RPMI8226 (cell line): ENCODE results near the gene TRPC4.

Source experiments
- DNase-seq: peaks from one replicate; pipeline ENCODE4 v3.0.0-alpha.2; 2015

The TRPC4 gene

DNA sequence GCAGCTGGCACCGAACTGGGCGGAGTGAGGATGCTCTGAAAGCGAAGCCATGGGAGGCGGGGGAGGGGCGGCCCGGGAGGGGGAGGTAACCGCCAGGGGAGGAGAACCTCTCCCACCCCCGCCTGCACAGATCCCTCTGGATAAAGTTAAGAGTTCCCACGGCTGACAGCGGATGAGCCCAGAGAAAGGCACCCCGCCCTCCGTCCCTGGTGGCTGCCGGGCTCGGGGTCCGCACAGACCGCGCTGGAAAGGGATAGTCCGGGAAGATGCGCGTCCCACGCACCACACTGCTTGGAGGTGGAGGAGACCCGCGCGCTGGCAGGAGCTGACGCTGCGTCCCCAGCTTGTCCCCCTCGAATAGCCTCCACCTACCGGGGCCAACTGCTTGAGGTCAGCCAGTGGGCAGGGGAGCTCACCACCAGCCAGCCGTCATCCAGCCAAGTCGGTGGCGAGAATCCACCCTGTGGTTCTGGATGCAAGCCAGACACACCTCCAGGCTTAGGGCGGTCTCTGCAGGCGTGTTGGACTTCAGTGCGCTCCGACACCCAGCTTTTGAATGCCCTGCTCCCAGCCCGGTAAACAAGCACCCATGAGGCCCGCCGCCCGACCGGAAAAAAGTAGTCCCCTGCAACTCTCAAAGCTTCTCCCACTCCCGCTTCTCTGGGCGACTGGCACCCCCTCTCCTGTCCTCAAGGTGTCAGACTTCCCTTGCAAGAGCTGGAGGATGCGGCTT is at the start of gene TRPC4:
Gene TRPC4, minus strand, starts transcription at position 17 of the 733 bp plus-strand sequence. CDS start 86,439 bp downstream, outside the sequence.
- DNase-seq, result no peak

DNA sequence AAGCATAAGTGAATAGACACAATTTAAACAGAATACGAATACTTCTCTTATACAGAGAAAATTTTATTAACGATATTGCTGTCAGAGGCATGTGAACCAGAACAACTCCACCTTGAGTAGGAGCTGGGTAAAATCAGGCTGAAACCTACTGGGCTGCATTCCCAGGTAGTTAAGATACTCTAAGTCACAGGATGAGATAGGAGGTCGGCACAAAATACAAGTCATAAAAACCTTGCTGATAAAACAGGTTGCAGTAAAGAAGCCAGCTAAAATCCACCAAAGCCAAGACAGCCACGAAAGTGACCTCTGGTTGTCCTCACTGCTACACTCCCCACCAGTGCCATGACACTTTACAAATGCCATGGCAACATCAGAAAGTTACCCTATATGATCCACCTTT is 49.2 kb upstream of the TRPC4 start:
- no peak for DNase-seq

DNA sequence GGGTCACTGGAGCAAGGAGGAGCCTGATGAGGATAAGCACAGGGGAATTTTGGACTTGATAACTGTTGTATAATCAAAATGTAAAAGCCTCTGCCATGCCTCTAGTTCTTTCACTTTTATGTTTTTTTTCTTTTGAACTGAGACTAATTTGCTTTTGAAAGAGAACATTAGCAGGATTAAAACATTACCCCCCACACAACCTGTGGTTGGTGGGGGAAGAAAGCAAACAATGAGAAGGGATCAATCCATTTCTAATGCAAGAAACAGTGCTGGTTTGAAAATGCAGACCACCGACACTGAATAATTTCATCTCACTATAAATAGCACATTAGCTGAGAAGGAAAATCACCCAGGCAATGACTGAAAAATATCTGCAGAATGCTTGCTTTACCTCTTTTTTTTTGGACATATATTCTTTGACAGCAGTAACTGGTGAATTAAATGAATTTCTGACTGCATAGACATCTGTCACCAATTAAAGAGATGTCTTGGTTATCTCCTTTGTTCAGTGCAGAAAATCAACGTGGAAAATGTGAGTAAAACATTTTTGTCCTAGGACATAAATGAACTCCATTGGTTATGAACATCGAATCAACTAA is 48.6 kb upstream of the TRPC4 start:
- DNase-seq, result no peak

DNA sequence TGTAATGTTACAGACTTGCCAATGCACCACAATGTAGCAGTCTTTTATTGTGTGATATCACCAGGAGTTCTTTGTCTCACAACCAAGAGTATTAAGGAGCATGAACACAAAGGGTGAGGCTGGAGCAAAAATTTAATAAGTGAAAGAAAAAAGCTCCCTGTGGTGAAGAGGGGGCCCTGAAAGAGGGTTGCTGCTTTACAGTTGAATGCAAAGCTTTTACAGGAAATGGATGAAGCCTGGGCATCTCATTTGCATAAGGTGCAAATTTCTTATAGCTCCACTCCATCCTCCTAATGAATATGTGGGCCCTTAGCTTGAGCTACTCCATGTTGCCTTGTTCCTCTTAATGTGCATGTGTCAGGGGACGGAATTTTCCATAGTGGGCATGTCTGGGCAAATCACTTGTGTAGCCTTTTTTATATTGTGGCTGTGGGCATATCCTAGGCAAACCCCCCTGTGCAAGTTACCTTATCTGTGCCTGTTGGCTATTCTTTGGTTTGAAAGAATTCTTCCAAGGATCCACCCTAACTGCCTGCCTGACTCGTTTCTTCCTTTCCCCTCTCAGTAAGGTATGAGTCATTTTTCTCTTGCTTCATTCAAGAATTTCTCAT is 45.3 kb upstream of the TRPC4 start:
- DNase-seq, result no peak

DNA sequence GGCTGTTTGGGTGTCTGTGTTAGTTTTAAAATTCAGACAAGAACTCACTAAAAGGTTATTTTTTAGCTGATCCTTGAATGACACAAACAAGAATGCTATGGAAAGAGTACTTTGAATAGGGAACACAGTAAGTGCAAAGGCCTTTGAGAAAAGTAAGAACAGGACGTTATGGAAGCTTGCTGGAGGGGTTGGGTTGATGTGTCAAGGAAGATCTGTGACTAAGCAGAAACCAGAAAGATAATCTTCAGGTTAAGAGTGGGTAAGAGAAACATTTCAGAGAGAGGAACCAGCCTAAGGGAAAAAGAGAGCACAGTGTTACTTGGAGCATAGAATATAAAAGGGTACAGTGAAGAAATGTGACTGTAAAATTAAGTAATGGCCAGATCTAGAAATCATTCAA is 41.2 kb upstream of the TRPC4 start:
- no peak for DNase-seq

DNA sequence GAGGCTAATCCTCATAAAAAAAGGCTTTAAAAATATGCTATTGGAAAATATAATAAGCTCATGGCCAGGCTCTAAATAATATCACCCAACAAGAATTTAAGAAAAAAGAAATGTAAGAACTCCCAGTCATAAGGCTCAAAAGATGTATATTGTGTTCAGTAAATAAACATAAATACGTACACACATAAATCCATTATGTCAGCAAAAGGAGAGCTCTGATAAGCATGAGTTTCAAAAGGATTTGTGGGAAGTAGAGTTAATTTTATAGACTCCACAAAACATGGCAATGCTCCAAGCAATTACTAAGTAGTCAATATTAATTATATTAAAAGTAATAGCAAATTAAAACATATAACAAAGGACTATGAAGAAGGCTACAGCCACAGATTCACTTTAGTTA is 37.3 kb upstream of the TRPC4 start:
- no peak for DNase-seq

DNA sequence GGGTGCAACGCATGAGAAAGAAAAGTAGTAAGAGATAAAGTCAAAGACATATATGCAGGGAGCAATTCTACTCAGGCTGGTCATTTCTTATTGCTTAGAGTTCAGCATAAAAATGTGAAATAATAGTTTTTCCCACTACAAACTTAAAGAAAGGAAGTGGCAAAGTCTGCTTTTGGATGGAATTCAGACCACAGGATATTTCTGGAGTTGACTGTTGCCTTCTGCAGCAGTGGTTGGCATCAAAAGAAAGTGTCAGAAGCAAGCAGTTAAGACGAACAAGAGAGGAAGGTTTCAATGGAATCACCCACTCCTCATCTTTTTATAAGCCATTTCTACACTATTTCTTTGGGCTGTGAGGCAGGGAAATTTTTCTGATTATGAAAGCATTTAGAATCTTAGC is 36.2 kb upstream of the TRPC4 start:
- DNase-seq, result no peak

DNA sequence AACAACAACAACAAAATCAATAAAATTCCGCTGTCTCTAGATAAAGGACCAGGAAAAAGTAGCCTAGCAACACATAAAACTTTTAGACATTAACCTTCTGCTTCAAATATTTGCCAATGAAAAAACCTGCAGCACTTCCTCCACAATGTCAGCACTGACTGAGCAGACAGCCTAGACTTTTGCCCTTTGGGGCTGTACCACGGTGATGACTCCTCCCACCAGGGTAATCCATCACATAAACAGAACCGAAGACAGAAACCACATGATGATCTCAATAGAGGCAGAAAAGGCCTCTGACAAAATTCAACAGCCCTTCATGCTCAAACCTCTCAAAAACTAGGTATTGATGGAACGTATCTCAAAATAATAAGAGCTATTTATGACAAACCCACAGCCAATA is 30.2 kb upstream of the TRPC4 start:
- DNase-seq, result no peak

DNA sequence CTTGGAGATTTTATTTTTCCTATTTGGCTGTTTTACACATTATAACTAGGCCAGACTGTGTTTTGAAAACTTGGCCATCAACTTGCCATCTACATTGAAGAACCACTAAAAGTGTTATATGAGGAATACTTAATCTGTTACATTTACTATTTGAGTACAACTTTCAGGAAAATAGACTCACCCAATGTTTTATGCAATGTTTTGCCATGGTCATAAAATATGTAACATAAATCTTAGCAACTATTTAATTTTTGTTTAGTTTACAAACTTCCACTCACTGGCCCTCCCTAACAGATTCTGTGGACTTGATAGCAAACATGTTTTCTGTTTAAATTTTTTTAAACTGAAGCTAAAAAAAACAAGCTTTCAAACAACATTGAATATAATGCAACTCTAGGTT is 23.7 kb upstream of the TRPC4 start:
- DNase-seq, result no peak

DNA sequence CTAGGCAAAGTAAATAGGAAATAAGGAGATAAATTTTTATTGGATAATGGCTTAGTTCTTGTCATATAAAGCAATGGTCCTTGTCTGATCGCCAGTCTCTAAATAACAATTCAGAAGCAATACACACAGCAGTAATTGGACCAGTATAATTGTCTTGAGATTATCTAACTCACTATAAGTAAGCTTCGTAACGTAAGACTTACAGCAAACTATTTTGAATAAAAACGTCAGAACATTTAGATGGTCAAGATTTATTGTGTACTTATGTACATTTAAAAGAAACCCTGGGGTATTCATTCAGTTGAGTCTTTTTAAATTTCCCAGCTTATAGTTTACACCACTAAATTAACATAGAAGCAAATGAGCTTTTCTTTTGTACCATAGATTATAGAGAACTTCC is 20.2 kb upstream of the TRPC4 start:
- no peak for DNase-seq

DNA sequence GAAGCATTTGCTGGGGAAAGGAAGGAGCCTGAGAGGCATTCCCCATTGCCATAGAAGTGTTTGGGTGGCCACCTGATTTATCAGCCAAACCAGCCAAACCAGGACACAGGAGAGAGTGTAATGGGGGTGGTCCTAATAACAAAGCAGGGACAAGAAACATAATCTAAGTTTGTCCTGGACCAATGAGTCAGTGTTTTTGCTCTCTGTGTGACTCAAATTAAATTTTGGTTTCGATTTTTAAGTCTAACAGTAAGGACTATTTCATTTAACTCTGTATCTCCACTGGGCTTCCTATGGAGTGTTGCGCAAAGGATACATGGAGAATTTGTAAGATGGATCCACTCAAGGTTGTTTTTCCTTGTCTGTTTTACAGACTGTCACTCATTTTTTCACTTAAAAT is 19.5 kb upstream of the TRPC4 start:
- no peak for DNase-seq

DNA sequence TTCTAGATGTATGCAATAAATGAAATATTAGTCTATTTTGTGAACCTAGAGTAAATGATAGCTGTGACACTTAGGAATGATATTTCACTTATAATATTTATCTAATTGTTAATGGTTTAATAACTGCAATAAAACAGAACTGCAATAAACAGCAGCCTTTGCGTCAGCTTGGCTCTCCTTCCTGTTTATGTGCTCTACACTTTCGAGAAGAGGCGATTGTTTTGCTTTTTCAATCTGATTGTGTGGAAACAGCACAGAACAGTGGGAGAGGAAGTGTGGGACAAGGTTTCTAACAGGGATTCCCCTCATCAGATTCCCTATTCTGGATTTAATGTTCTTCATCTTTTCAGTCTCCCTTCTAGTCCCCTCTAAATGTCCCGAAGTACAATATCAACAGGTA is 17.3 kb upstream of the TRPC4 start:
- no peak for DNase-seq

DNA sequence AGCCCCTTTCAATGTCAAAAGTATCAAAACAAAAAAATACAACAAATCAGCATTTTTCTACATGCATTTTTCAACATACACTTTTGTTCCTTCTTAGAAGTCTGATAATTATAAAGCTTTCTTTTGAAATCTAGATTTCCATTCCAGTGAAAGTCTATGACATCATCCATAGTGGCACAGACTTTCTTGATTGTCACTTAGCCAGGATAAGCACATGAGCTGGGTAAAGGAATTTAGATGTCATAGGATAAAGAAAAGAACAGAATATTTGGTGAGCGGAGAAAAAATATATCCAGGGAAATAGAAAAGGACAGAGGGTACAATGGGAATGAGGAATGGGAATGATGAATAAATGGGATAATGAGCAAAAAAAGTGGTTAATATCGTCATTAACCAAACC is 15.1 kb upstream of the TRPC4 start:
- no peak for DNase-seq

DNA sequence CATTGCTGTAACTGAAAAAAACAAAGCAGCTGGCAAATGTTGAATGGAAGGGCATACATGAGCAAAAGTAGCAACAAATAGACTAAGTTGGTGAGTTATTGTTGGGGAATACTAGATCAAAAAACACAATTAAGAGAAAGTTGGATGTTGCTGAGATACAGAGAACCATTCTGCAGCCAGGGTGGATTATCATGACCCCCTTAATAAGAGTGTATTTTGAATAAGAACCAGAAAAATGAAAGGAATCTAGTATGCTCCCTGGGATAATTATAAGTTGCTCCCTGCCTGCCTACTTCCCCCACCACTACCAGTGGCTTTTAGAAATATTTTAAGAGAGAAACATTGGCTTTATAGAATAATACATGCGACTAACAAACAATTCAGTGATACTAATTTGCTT is 14.5 kb upstream of the TRPC4 start:
- DNase-seq, result no peak

DNA sequence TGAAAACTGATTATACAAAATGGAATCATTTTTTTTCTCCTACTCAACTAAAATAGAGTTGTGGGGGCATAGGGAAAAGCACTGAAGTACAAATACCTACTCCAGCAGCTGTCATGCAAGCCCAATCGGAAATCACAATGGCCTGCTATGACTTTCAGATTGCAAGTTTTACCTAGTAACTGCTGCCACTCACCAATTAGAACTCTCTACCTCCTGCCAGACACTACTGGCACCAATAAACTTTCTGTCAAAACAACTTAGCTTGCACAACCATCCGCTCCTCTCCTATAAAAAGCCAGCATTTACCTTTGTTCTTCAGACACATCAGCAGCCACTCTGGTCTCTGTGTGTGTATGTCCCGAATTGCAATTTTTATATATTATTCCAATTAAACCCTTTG is 9.3 kb upstream of the TRPC4 start:
- DNase-seq, result no peak

DNA sequence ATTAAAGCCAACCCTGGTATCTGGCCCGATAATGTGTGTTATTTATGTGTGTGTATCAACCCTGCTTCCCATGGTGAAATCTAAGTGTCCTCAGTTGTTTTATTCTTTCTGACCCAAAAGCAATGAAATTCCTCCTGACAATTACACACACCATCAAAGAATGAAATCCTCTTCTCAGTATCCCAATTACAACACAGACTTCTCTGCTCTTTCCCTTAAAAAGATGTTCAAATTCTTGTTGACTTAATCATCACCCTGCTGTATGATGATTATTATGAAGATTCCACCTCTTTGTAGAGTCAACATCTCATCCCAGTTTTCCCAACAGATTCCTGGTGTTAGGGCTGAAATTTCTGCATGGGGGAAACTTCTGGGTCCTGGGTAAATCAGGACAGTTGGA is 8.9 kb upstream of the TRPC4 start:
- no peak for DNase-seq

DNA sequence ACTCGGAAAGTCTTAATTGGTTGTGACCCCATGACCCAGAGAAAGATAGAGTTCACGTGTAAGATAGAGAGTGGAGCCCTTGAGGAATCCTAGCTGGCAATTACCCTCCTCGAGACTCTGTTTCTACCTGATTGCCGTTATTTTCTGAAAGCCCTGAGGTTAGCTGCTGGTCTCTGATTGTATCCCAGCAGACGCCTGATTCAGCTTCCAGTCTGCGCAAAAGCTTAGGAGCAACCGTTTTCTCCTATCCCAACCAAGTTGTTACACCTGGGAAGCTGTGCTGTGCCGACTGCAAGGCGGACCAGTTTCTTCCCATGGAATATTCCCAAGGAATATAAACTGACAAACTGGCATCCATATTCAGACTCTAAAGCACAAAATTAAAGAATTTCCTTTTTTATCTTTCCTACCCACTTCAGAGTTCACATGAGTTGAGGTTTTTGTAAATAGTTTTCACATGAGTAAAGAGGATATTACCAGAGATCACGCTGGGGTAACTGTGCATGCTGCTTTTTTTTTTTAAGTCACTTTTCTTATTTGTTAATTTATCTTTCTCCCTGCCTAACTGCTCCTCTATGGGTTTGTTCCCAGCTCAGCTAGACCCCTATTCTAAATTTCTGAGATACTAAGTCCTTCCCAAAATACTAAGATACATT is 1.5 kb upstream of the TRPC4 start:
- no peak for DNase-seq

DNA sequence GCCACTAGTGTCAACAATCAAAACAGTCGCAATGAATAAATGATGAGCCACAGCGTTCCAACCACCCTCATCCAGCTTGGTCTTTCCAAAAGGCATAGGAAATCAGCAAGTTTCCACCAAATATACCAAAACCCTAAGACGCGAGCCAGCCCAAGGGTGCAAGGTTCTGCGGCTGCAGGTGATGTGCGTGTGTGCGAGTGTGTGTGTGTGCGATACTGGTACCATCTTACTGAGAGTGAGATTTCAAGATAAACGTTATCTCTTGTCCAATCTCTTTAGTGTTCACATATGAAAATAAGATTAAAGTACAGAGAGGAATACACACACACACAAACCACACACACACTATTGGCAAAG is 895 bp upstream of the TRPC4 start:
- no peak for DNase-seq

DNA sequence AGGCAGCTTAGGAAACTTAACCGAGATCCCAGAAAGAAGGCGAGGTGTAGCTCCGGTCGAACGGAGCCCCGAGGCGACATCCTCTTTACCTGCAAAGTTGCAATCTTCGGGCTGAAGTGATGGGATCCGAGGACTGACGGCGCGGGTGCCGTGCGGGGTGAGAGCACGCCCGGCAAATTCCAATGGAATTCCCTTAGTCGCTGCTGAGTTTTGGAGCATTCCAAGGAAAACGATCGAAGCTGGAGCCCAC is 141 bp downstream of the TRPC4 start:
- DNase-seq, result no peak

DNA sequence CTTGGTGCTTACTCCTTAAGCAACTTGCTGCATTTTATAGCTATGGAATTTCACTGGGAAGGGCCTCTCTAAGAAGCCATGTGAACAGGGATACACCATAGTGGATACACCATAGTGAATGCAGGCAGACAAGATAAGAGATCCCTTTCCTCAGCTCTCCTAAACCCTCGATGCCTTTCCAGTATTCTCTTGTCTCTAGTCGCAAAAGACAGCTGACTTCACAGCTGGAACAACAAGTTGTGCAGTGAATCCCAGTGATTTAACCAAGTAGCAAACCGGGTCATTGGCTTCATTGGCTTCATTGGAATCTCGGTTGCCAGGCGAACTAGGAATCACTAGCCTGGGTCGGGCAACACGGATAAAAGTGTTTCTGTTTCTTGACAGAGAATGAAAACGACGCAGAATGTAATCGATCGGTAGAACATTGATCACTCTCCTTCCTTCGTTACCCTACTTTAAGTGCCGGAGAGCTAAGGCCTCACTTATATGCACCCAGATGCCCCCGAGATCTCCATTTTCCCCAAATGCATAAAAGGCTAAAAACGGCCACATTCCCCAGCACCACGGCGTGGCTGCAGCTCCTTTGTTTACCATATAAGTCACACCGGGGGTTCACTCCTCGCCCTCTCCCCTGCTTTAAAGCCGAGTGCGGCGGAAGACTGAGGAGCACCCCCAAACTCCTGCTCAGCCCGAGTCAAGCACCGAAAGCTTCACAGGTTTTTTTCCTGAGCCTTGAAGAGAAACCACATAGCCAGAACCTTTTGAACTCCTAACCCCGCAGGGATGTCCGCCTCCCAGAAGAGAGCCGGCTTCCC is 674 bp downstream of the TRPC4 start:
- DNase-seq, result no peak

DNA sequence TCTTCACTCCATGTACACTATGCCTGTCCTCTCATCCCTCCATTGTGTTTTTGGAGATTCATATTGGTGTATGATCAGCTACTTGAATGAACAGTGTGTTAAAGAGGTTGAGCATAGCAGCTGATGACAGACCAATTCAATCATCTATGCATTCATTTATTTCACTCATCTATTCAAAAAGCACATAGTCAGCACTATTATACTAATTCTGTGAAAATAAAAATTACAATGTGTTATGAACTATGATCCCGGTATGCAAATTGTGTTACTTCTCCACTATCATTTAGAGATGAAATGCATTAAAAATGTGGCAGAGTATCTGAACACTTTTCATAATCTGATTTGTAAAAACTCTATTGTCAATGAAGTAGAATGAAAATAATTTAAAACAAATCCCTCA is 5.9 kb downstream of the TRPC4 start:
- no peak for DNase-seq

DNA sequence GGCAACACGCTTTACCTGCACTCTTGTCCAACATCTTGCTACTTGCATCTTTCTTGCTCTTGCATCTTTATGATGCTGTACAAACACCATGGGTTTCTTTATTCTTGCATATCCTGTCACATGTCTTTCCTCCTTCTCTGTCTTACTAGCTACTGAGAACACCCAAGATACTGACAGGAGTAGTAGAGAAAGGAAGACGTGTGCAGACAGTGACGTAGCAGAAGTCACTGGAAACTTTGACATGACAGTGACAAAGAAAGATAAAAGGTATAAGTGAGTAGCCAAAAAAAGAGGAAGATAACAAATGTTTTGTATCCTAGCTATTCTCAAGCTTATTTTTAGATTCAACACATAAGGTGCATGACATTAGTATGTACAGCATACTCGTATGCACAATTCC is 34.2 kb downstream of the TRPC4 start:
- no peak for DNase-seq

DNA sequence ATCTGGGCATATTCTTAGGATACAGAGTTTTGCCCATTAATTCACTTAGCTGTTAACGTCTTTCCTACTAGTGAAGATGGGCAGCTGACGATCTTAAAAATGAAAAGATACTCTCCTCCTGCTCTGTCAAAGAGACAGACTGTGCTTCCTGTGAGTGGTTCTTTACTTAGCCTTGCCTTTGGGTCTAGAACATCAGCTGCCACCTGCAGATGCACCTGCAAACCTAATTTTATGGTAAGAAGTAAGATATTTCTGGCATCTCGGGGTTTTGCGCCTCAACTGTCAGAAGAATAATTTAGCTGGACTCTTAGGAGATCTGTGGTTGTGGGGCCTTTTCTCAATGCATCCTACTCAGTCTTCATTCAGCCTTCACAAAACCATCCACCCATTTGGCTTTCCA is 36.2 kb downstream of the TRPC4 start:
- peak; percentile 2 for DNase-seq

DNA sequence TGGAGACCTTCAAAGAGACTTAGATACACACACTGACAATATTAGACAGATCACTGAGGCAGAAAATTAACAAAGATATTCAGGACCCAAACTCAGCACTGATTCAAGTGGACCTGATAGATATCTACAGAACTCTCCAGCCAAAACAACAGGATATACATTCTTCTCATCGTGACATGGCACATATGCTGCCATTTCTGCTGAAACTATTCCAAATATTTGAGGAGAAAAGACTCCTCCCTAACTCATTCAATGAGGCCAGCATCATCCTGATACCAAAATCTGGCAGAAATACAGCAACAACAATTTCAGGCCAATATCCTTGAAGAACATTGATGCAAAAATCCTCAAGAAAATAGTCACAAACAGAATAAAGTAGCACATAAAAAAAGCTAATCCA is 53.3 kb downstream of the TRPC4 start:
- DNase-seq, result no peak
